Spleen (tissue), 7 donors: Measurements from ENCODE around the gene RBMXL2.

Experiments used
- POLR2AphosphoS5 ChIP-seq, 3 donors: sonication (generic); formaldehyde crosslinking; IDR thresholded peaks; one replicate each; pipeline ENCODE4 v1.5.1; 2017; ENCODE audit warnings: antibody characterized with exemption in 3 of 3
- TF ChIP-seq, protein P1 (sequence below), 11 experiments: fragments of 200-600 bp in 7 of 11; fragments of 450-650 bp in 4 of 11; sonication (generic) in 4 of 11; IDR thresholded peaks in 8 of 11; conservative IDR thresholded peaks in 3 of 11; 1 replicate in 7 of 11; 2 replicates in 4 of 11; pipeline versions ENCODE4 v1.4.0 to v1.8.0; 2016 to 2021; ENCODE audit warnings: antibody characterized with exemption in 11 of 11, inconsistent platforms in 4 of 11, mild to moderate bottlenecking in 1 of 11
- donor health status: DM: no; HTN: no; CAD: no; lungs with moderate emphysema.
- donor health status: DM: no; HTN: no; CAD: no.
- donor health status: DM: no; HTN: no; CAD: no.

DNA sequence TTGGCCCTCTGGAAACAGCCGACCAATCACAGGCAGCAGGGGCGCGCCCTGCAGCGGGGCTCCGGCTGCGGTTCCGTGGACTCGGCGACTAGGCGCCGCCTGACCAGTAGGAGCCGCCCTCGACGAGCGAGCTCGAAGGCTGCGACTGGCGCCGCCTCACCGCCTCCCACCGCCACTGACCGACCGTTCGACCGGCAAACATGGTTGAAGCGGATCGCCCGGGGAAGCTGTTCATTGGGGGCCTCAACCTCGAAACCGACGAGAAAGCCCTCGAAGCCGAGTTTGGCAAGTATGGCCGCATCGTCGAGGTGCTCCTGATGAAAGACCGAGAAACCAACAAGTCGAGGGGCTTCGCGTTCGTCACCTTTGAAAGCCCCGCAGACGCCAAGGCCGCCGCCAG lies at the start of gene RBMXL2:
- TF ChIP-seq, protein P1, sequence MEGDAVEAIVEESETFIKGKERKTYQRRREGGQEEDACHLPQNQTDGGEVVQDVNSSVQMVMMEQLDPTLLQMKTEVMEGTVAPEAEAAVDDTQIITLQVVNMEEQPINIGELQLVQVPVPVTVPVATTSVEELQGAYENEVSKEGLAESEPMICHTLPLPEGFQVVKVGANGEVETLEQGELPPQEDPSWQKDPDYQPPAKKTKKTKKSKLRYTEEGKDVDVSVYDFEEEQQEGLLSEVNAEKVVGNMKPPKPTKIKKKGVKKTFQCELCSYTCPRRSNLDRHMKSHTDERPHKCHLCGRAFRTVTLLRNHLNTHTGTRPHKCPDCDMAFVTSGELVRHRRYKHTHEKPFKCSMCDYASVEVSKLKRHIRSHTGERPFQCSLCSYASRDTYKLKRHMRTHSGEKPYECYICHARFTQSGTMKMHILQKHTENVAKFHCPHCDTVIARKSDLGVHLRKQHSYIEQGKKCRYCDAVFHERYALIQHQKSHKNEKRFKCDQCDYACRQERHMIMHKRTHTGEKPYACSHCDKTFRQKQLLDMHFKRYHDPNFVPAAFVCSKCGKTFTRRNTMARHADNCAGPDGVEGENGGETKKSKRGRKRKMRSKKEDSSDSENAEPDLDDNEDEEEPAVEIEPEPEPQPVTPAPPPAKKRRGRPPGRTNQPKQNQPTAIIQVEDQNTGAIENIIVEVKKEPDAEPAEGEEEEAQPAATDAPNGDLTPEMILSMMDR (IDR thresholded peaks at IDR 0.05 in 8 of 11, conservative IDR thresholded peaks at IDR 0.05 in 3 of 11), result no peak
- no peak for TF ChIP-seq POLR2AphosphoS5 (IDR thresholded peaks at IDR 0.05)
